Stromal cell of bone marrow (primary cell): Measurements from ENCODE around the gene STYK1.
"Not testable (repeated sequence)": the region's sequence is repeated elsewhere in the genome, so short reads cannot be mapped to it uniquely, and the experiment has no call there.

ENCODE experiments used
- DNase-seq: peaks from one replicate; pipeline ENCODE4 v3.0.0-alpha.2; 2012; ENCODE audit warnings: low read depth

STYK1 gene

DNA sequence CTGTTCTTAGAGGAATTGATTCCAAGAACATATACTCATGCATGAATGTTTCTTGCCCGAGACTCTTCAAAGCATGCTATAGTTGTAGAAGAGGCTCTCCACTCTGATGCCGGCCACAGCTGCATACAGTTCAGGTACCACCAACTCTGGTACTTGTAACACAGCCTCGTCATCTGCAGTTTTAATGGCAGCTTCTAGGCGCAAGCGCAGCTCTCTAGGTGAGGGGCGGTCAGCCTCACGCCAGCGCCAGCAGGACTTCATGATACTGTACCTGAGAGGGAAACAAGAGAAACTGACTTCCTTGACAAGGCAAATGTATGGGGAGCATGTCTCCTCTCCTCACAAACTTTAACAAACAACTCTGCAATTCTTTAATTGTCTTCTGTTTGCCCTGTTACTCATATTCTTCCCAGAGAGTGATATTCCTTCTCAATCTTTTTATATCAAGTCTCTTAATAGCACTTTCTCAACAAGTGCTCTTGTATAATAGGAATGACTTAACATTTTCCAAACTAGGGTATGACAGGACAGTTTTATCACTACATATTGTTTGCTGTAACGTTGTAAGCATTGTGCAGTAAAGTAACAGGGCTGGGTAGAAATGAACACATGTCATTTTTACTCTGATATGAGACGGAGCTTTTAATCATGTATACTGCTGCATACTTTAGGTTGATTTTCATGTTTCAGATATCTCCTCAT is 53.6 kb downstream of the STYK1 start:
- DNase-seq = no peak

DNA sequence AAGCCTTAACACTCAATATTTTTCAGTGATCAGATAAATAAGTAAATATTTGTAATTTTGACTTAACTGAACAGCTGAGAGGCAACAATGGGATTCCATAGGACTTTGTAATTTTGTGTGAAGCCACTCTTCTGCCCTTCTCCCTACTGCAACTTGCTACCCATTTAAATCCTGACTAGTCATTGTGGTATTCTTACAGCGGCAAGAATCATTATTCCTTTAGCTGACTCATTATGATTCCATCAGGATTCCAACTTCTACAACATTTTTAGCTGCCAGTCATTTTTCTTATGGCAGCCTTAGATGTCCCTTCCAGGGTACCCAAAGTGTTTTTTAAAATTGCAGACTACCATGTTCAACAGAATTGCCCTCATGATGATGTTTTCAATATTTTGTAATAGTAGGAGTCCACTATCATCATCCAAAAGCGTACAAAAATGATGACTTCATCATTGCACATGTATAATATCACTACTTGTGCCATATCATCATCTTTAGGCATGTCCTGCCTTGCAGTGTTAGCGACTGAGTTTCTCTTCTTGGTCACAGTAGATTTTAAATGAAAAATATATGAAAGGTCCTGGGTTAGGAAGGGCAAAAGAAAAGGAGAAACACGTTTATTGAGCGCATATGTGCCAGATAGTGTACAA is 55.4 kb downstream of the STYK1 start:
- peak; percentile 70 for DNase-seq

DNA sequence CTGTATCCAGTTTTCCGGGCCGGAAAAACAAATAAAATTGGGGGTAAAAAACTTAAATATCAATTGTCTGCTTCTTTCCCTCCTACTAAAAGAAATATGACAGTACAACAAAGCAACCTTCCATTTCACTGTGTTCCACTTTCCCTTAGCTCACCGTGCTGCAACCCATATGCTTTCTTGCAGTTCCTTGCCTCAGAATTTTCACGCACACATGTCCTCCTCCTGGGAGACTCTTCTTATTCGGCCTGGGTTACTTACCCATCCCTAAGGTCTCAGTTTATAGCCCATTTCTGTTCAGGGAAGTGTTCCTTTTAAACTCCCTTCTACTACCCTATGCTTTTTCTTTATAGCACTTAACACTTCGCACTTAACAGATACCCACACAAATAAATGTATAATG is 56.0 kb downstream of the STYK1 start:
- DNase-seq = no peak

DNA sequence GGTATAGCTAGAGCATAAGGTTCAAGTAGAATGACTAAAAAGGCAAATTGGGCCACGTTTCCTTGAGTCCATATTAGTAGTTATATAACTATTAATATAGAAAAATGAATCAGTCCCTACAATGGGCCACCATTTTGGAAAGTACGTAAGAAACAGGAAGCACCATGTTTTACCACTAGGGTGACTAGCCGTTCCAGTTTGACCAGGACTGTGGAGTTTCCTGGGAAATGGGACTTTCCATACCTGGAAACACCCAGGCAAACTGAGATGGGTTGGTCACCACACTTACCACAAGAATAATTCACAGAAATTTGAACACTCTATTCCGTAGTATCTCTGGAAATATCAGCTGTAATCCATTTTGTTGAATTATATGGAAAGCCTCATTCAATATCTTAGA is 58.3 kb downstream of the STYK1 start:
- DNase-seq = no peak

DNA sequence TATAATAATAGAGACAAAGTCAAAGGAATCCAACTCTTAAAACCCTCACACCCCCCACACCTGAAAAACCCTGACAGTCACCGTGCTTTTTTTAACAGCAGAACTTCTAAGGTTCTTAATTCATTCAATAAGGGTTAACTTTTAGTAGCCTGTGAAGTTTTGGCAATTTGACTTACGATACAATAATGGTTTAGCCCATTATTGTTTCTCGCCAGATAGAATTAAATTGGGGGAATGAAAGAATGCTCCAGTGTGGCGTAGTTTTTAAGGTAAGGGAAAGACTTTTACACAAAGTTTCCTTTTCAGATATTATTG is 59.8 kb downstream of the STYK1 start:
- no peak for DNase-seq

DNA sequence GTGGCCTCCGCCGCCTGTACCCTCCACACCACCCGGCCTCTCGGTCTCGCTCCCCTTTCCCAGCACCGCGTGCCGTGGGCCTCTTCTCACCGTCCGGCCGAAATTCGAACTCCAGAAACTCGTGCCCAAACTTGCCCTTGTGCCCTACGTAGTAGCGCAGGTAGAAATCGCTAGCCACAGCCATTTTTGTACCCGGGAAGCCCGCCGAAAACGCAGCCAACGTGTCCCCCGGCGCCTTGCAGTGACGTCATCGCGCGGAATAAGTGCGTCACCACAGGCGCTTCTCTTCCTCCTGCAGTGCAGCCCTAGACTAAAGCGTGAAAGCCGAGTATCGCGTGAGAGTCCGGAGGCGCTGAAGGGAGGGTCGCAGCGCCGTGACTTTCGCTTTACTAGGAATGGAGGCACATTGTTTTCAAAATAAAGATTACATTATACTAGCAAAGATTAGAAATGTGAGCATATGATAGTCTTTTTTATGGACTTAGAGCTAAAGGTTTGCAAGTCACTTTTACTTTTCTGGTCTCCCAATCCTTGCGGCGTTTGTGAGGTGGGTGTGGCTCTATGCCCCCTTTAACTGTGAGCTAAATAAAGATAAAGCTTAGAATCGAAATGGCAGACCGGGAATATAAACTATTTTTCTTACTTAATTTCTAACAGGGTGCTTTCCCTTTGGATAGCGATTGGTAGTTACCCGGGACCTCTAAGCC is 60.4 kb downstream of the STYK1 start, which contains the start of gene MAGOHB:
MAGOHB (minus strand) TSS at position 261 of the 707 bp plus-strand sequence; CDS start at position 184, 77 bp downstream.
- DNase-seq = peak; percentile 93

DNA sequence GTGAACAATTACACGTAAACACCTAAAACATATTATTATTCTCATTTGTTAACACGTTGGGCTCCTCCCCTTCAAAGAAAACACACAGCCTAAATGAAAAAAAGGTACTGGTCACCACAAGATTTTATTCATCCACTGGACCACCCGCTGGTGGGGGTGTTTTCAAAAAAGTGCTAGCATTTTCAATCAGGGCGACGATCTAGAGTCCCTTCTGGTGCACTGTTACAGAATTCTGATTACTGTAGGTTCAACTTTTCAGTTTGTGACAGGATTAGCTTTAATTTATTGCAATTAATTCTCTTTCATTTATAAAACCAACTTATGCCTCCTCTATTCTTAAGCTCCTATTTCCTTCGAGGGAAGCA is 60.9 kb downstream of the STYK1 start:
- DNase-seq = no peak

DNA sequence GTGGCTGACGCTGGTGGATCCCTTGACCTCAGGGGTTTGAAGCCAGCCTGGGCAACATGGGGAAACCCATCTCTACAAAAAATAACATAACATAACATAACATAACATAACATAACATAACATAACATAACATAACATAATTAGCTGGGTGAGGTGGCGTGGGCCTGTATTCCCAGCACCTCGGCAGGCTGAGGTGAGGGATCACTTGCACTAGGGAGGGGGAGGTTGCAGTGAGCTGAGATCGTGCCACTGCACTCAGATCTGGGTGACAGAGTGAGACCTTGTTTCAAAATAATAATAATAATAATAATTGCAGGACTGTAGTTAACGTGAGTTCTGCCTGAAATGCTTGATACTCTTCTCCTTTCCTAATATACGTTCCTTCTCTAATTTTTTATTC is 61.7 kb downstream of the STYK1 start:
- no peak for DNase-seq

DNA sequence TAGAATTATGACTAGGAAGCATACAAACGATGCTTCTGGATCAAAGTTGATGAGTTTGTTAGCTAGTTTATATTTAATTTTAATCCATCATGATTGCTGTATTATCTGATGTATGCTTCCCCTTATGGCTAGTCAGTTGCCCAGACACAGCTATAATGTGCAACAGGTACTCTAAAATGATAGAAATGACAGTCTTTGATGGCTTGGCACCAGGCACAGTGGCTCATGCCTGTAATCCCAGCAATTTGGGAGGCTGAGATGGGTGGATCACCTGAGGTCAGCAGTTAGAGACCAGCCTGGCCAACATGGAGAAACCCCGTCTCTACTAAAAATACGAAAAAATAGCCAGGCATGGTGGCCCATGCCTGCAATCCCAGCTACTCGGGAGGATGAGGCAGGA is 62.6 kb downstream of the STYK1 start:
- DNase-seq = not testable (repeated sequence)

DNA sequence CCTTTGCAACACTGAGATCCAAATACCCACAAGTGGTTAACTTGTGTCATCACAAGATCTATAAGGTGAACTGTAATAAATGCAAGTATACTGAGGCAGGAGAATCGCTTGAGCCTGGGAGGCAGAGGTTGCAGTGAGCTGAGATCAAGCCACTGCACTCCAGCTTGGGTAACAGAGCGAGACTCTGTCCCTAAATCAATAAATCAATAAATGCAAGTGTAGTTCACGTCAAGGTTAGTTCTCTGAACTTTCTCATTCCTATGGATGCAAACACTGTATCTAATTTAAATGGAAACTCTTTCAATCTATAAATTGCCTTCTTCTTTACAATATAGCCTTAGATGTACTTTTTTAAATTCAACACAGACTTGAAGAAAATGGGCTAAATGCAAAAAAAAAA is 63.7 kb downstream of the STYK1 start:
- no peak for DNase-seq

DNA sequence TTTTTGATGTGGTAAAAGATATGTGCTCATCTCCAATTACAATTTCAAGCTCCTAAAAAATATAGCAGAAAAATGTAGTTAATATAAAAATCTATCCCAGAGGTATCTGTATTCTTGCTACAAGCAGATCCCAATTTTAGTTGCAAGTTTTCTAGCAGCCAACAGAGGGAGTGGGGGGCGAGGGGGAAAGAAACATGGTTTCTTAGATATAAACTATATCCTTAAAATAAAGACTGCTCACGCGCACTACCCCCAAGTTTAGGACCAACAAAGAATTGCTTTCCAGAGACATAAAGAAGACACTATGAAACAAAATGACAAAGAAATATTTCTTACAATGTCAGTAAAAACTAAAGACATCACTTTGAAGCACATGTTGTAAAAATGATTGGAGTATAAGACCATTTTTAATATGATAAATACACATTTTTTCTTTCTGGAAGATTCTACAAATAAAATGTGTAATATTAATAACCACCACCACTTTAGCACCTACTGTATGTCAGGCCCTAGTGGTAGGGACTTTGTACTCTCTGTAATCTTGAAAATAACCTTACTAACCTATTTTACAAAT is 65.9 kb downstream of the STYK1 start:
- DNase-seq = no peak

DNA sequence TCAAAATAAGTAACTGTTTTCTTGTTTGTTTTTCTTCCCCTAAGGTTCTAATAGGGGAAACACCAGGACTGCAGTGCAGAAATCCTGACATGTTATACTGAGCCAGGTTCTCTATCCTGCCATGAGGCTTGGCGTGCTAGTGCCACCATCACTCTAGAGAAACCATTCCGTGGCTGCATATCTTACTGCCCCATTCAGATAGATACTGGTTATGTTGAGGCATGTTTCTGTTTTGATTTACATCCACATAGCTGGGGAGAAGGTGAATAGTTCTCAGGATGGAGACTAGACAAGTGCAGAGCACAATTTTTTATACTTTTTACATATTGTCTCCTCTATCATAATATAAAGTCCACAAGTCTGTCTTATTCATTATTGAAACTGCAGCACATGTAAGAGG is 72.0 kb downstream of the STYK1 start:
- no peak for DNase-seq

DNA sequence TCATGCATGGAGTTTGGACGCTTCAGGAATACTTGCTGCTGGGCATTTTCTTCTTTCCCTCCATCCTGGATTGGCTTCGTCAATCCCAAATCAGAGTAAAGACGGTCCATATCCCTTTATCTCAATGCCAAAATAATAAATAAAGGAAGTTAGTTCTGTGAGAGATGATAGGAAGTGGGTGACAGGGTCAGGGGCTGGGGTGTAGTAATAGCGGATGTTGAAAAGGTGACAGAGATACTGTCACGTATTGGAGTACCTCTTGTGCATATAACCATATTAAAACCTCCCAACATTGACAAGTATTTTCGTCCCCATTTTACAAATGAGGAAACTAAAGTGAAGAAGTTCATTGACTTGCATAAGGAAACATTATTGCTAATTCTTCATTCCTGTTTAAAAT is 72.9 kb downstream of the STYK1 start:
- DNase-seq = no peak

DNA sequence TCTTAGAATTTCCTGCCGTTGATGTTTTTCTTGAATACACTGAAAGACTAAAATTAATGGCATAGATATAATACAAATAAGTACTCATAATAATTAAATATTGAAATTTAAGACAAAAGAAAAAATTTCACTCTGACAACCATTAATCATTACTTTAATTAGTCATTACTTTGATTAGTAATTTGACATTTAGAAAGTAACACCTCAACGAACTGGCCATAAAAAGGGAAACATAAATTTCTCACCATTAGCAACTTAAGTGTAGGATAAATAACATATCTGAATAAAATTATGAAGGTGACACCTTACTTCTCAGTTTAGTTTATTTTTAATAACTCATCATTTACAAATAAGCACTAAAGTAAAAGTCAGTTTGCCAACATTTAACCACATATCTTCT is 78.0 kb downstream of the STYK1 start:
- DNase-seq = no peak

DNA sequence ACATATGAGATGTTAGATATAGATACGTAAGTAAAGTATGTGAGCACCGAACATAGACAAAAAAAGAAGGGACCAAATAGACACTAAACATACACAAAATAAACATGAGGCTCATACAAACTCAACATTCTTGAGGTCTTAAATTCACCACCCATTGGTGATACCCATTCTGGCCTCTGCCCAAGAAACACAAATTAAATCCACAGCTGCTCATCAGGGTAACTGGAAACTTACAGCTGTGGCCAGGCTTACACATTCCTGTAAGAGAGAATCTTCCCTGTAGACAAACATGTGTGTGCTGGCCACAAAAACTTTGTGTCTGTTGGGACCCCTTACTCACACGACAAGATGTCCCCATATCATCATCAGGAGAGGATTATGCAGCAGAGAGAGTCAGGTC is 82.9 kb downstream of the STYK1 start:
- no peak for DNase-seq

DNA sequence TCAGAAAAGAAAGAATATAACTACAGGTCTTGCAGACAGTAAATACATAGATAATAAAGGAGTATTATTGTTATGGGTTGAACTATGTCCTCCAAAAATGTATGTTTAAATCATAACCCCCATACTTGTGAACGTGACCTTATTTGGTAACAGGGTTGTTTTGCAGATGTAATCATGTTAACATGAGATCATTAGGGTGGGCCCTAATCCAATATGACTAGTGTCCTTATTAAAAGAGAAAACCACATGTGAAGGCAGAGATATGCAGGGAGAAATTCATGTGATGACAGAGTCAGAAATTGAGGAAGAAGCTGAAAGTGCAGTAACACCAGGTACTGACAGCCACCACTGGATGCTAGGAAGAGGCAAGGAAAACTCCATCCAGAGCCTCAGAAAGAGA is 89.4 kb downstream of the STYK1 start:
- no peak for DNase-seq

DNA sequence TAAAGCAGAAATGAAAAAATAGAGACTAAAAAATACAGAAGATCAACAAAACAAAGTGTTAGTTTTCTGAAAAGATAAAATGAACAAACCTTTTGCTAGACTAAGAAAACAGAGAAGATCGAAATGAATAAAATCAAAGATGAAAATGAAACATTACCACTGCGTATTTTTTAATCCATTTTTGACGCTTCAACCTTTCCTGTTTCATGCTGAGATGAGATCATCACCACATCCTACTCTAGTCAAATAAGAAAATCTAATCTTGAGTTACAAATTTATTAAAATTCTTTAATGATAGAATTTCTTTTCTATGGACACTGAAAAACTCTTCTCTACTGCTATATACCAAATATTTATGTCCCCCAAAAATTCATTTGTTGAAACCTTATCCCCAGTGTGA is 91.1 kb downstream of the STYK1 start:
- no peak for DNase-seq

DNA sequence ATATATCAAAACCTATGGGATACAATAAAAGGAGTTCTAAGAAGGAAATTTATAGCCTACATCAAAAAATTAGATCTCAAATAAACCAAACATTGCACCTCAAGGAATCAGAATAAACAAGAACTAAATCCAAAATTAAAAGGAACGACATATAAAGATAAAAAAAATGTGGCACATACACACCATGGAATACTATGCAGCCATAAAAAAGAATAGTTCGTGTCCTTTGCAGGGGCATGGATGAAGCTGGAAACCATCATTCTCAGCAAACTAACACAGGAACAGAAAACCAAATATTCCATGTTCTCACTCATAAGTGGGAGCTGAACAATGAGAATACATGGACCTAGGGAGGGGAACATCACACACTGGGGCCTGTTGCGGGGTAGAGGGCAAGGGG is 91.7 kb downstream of the STYK1 start:
- not testable (repeated sequence) for DNase-seq

DNA sequence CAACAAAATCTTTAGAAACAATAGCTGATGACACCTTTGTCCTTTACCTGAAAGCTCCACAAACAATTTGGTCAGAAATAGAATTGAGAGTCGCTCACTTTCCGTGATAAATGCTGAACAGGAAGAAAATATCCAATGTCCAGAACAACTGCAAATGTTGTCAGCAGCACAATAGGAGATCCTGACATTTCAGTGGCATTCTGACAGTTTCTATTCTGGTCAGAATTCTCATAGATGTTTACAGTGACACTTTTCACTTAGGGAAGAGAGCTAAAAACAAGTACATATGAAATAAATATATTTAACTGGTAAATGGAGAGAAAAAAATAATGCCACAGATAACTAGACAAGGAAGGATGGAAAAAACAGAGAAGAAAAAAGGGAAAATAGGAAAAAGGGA is 99.5 kb downstream of the STYK1 start:
- DNase-seq = no peak

DNA sequence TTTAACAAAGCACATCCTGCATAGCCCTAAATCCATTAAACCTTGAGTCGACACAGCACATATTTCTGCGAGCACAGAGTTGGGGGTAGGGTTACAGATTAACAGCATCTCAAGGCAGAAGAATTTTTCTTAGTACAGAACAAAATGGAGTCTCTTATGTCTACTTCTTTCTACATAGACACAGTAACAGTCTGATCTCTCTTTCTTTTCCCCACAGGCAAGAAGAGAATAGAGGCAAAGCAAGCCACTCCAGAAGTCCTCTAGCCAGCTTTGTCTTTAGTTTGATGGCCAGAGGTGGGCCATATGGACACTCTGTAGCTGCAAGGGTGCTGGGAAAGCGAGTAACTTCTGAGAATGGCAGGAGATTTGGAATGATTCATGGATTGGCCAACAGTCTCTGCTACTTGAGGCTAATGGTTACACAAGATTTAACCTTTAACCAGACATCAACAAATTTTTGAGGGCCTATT is 101.8 kb downstream of the STYK1 start:
- DNase-seq = peak; percentile 81

DNA sequence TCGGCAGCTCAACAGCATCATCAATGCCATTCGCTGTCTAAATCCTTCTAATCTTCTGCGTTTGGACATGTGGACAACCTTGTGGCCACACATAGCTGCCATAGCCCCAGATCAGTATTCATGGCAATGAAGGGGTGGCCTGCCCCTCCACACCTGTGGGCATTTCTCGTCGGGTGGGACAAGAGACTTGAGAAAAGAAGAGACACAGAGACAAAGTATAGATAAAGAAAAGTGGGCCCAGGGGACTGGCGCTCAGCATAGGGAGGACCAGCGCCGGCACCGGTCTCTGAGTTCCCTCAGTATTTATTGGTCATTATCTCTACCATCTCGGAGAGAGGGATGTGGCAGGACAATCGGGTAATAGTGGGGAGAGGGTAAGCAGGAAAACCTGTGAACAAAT is 102.7 kb downstream of the STYK1 start:
- no peak for DNase-seq
